HCEC 1CT (cell line): ENCODE measurements around the gene APOL3.
"Not testable (repeated sequence)": the region's sequence is repeated elsewhere in the genome, so short reads cannot be mapped to it uniquely, and the experiment has no call there.

Experiments used
- DNase-seq: peaks from one replicate; pipeline ENCODE4 v3.0.0-alpha.2; 2017

Gene APOL3

DNA sequence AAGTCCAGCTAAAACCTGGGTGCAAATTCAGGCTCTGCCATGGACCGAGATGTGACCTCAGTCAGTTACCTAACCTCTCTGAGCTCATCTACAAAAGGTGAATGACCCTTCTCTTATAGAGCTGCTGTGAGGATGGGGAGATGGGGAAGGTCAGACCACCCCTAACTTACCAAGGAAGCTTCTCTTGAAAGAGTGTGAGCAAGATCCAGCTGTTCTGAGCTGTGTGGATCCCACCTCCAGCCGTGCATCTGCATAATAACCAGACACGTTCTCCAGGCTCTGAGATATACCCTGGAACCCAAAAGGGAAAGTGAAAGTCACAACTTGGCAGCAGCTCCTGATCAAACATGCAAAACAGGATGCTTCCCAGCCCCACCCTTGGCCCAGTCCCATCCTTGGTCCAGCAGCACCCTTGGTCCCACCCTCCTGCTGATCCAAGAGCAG lies at the start of gene APOL3:
APOL3 (minus strand) TSS at position 257 of the 444 bp plus-strand sequence. CDS start 11,700 bp downstream, outside the sequence.
- no peak for DNase-seq

DNA sequence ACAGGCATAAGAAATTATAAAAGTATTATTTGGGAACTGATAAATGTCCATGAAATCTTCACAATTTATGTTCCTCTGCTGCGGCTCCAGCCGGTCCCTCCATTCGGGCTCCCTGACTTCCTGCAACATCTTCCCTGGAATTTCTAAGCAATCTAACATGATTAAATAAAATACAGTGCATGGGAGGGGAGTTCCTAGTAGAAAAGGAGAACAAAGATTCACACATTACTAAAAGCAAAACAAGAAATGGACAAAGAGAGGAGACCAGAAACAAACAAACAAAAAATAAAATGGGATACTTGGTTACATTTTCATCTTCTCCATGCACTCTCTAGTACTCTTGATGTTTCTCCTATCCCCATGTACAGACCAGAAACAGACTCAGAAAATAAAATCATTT lies 49.7 kb upstream of the APOL3 start:
- no peak for DNase-seq

GRCh38 chr22:36209488-36209908 lies 48.9 kb upstream of the APOL3 start:
- DNase-seq: not testable (repeated sequence)

- DNase-seq: no peak
These were observed 48.4 kb upstream of the APOL3 start for GRCh38 chr22:36208914-36209313.

GRCh38 chr22:36208162-36208765 lies 47.7 kb upstream of the APOL3 start:
- DNase-seq: no peak

- no peak for DNase-seq
These were observed 45.7 kb upstream of the APOL3 start for GRCh38 chr22:36206255-36206654.

DNA sequence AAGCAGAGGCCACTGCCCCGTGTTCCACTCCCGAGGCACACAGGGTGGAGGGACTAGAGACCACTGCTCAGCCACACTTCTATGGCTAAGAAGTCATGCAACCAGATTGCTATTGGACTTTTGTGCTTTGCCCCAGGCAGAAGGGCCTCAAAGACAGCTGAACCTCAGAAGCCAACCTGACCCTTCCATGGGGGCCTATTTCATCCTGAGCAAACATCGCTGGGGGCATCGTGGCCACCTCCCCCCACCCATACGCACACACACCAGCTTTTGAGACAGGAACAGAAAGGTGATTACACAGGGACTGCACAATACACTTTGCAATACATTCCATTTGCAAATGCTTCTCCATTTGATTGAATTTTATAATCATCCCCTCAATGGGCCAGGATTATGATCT lies 45.0 kb upstream of the APOL3 start:
- DNase-seq: not testable (repeated sequence)

- DNase-seq: no peak
These were observed 44.1 kb upstream of the APOL3 start for GRCh38 chr22:36204632-36205015.

DNA sequence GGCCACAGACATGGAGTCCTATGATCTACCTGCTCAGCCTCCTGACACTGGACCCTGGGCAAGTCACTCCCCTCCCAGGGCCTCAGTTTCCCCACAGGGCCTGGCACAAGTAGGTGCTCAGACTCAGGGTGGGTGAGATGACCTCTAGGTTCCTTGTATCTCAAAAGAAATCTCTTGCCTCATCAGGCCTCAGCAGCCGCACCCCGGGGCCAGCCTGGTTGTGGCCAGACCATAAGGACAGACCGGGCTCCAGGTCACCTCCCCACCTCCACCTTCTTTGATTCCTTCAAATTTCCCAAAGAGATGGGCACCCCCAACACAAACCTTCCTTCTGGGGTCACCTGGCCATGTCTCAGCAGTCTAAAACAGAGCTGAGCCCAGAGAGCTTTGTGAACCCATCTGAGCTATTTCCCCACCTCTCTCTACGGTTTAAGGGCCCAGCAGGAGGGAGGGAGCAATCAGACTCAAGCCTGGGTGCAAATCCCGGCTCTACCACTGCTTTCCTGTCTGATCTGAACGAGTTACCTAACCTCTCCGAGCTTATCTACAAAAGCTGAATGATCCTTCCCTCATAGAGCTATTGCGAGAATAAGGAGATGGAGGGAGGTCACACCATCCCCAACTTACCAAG lies 43.6 kb upstream of the APOL3 start:
- DNase-seq: no peak

DNA sequence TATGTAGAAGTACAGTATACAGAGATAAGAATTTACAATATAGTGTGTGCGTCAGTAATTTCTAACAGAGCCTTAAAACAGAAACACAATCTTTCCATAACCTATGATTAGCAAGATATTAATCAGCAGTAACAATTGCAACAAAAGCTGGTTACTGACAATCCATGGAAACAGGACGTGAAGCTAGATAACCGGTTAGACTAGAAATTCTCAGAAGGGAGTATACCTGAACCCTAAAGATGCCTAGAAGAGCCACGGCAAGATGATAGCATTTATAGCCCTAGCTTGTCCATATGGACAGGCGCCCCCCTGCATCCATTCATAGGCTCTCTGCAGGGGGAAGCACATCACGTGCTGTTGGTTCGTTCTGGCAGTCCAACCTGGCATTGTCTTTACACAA lies 42.9 kb upstream of the APOL3 start:
- not testable (repeated sequence) for DNase-seq

- DNase-seq: not testable (repeated sequence)
These were observed 42.4 kb upstream of the APOL3 start for GRCh38 chr22:36202906-36203305.

GRCh38 chr22:36201630-36202319 lies 41.2 kb upstream of the APOL3 start, which contains the start of gene APOL4:
TSS of gene APOL4 (minus strand) at chr22:36201809. CDS start at chr22:36201734, 75 bp downstream.
- no peak for DNase-seq

DNA sequence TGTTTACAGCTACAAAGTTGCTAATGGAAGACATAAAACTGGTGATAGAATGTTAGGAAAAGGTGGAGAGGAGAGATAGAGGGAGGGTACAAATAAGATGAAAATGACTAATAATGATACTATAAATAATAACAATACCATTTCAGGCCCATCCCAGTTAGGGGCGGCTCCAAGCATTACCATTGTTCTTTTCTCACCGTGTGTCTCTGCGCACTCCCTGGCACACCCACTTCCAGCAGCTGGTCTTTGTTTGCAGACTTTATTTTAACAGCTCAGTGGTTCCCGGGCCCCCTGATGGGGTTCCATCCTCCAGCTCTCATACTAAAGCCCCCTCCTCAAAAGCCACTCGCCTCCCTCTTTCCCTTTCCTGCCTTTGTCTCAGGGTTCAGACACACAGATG lies 40.5 kb upstream of the APOL3 start:
- DNase-seq: not testable (repeated sequence)

DNA sequence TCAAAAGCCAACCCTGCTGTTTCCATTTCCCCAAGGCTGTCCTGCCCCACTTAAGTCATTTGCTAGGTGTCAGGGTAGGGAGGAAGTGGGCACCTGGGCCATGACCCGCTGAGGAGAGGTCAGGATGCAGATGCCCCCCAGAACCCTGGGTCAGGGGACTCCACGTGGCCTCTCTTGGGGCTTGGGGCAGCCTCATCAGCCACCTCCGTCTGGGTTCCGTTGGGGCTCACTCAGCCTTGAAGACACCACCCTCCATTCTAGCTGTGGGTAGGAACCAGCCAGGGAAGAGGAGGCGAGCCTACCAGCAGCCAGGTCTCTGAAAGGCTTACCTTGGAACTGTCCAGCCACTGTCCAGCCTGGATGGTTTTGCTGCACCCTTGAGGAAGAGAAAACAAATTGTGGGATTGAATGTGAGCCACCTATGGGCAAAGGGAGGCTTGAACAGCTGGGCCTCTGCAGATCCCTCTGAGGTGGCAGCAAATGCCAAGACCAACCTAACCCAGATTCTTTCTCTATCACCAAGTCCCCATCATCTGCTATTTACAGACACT lies 38.5 kb upstream of the APOL3 start:
- DNase-seq: no peak

DNA sequence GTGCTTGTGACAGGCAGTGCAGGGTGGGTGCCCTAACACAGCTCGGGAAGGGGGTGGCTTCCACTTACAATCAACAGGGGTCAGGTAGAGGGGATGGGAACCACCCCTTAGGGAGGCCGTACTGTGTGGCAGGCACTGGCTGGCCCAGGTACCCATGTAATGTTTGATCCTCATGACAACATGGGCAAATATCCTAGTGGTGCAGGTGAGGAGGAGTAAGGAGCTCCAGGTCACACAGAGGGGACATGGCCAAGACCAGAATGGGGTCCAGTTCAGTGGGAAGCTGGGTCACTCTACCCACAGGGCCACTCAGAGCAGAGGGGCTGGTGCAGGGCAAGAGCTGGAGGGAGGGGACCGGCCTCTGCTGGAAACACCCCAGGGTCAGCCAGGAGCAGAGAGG lies 38.0 kb upstream of the APOL3 start:
- no peak for DNase-seq

- DNase-seq: no peak
These were observed 37.1 kb upstream of the APOL3 start for GRCh38 chr22:36197514-36198146.

DNA sequence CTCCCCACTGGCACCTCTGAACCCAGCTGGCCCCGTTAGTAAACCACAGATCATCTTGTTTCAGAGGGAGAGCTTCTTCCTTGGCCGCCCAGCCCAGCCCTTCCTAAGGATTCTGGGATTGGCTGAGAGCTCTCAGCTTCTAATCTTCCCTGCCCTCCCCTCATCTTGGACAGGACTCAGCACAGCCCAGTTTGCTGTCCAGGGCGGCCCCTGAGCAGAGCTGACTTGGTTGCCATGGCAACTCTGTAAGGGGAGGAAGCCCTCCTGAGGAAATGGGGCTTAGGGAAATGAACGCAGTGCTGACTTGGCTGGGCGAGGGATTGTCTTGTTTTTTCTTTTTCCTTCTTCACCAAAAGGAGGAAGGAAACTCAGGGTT lies 36.5 kb upstream of the APOL3 start:
- no peak for DNase-seq

DNA sequence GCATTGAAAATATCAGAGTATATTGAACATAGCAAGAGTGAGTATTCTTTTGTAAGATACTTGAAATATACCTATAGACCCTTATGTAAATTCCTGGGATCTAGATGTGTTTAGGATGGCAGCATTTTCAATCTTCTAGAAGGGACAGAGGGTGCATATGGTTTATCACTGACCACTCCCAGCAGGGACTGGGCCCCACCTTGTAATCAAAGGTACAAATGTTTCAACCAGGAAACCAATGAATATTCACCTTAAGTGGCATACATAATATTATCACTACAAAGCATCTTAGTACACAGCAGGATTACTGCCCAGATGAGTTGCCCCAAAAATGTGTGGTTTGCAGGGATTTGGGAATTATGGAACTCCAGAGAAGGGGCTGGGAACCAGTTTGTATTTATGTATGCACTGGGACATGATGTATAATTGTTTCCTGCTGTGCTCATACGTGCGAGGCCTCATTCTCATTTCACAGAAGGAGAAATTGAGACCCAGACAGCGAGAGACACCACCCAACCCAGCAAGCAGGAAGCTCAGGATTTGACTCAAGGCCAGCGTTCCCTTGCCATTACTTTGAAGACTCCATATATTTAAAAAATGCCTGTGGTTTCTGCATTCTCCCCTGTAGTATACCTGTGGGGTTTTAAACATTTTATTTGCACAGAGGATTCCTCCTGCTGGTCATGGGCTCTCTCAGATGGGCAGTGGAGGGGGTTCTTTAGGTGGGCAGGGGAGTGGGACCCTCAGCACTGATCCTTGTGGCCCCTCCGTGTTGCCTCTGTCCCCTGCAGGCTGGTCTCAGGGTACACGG lies 35.9 kb upstream of the APOL3 start:
- no peak for DNase-seq

DNA sequence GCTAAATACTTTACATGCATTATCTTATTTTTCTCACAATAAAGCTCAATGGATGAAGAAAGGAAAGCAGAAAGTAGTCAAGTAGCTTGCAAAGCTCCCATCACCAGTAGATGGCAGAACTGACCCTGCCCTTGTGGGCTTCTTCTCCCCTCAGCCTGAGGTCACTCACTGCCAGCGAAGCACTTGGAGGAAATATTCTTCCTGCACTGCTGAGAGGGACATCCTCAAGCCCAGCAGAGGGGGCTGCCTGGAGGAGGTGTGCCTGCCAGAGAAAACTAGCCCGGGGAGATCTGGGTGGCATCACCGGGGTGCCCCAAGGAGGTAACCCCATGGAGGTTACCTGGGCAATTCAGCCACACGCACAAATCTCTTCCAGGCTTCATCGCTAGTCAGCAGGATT lies 34.4 kb upstream of the APOL3 start:
- peak; percentile 56 for DNase-seq

DNA sequence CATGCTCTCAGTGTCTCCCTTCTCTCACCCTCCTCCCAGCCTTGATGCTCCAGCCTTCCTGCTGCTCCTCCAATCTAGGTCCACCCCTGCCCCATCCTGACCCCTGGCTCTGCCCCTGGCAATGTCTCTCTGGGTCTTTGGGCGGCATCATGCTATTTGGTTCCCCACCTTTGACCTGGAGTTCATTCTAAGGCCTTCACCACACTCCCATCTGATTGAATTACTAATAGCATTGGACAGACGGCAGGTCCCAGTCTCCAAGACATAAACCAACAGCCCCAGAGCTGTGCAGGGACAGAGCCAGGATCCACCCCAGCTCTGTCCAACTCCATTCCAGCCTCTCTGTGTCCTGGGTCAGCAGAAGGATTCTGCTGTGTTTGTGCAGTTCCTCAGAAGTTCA lies 33.8 kb upstream of the APOL3 start:
- DNase-seq: no peak

GRCh38 chr22:36193577-36193976 lies 33.0 kb upstream of the APOL3 start:
- no peak for DNase-seq

DNA sequence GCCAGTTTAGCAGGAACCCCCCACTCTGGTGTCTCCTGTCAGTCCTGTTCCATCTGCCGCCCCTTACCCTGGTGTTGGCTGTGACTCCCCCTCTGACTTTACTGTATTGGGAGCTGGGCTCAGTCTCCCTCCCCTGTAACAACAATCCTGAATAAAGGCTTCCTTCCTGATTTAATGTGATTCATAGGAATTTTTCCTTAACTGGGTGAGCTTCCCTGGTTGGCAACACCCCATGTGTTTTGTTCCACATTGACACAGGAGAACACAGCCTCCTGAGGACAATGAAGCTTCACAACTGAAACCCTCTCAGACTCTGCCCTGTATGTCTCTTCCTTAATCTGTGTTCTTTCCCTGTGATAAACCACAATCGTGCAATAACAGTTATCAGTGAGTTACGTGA lies 32.6 kb upstream of the APOL3 start:
- no peak for DNase-seq

GRCh38 chr22:36192542-36192941 lies 32.0 kb upstream of the APOL3 start:
- DNase-seq: no peak
